DMS153 (cell line): ENCODE measurements around the gene COL6A1.
A peak's percentile ranks its signal among the peaks of the same experiment; 100 is the strongest.
"Not testable (repeated sequence)": the region's sequence is repeated elsewhere in the genome, so short reads cannot be mapped to it uniquely, and the experiment has no call there.

ENCODE experiments used
- DNase-seq: peaks from one replicate; lab custom pipeline; 2025; lab: John Stamatoyannopoulos, UW

COL6A1 gene

GRCh38 chr21:46028573-46029091 lies 47.1 kb downstream of the COL6A1 start:
- no peak for DNase-seq

GRCh38 chr21:46029186-46029924 lies 47.8 kb downstream of the COL6A1 start:
- no peak for DNase-seq

GRCh38 chr21:46031484-46031883 lies 49.9 kb downstream of the COL6A1 start:
- no peak for DNase-seq

DNA sequence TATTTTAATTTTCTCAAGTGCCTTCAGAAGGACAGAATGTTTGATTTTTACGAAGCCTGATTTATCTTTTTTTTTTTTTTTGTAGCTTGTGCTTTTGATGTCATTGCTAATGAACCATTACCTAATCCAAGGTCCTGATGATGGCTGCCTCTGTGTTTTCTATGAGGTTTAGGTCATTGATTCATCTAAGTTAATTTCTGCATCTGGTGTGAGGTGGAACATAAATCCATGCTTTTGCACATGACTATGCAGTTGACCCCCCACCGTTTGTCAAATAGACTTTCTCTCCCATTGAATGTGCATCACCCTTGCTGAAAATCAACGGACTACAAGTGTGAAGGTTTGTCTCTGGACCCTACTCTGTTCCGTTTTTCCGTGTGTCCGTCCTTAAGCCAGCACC lies 50.5 kb downstream of the COL6A1 start:
- no peak for DNase-seq

GRCh38 chr21:46033410-46034400 lies 52.1 kb downstream of the COL6A1 start:
- DNase-seq: no peak

GRCh38 chr21:46035809-46036695 lies 54.5 kb downstream of the COL6A1 start:
- no peak for DNase-seq

DNA sequence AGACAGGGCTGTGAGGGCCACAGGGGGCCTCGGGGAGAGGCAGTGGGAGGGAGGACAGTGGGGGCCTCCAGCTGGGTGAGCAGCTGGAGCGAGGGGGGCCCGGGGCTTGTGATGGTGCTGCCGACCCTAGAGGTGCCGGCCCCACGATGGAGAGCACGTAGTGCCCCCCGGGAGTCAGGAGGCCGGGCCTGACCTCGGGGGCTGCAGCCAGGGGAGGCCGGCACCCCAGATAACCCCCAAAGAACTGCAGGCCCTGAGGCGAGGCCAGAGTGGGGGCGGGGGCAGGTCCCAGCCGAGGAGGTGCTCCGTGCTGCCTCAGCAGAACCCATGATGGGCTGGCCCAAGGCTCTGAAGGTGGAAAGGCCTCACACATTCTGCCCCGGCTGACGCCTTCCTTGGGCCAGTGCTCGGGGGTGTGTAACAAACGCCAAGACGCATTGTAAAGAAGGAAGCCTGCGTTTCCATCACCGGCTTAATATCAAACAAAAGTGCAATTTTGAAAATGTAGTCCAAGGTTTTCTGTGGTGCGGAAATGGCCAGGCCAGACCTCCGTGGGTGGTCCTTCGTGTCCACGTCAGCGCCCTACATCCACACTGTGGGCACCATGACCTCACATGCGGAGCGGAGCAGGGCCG lies 55.2 kb downstream of the COL6A1 start:
- no peak for DNase-seq

GRCh38 chr21:46037331-46038325 lies 56.1 kb downstream of the COL6A1 start:
- no peak for DNase-seq

- no peak for DNase-seq
These were observed 56.8 kb downstream of the COL6A1 start for GRCh38 chr21:46038341-46038829.

- no peak for DNase-seq
These were observed 57.4 kb downstream of the COL6A1 start for GRCh38 chr21:46038871-46039397.

DNA sequence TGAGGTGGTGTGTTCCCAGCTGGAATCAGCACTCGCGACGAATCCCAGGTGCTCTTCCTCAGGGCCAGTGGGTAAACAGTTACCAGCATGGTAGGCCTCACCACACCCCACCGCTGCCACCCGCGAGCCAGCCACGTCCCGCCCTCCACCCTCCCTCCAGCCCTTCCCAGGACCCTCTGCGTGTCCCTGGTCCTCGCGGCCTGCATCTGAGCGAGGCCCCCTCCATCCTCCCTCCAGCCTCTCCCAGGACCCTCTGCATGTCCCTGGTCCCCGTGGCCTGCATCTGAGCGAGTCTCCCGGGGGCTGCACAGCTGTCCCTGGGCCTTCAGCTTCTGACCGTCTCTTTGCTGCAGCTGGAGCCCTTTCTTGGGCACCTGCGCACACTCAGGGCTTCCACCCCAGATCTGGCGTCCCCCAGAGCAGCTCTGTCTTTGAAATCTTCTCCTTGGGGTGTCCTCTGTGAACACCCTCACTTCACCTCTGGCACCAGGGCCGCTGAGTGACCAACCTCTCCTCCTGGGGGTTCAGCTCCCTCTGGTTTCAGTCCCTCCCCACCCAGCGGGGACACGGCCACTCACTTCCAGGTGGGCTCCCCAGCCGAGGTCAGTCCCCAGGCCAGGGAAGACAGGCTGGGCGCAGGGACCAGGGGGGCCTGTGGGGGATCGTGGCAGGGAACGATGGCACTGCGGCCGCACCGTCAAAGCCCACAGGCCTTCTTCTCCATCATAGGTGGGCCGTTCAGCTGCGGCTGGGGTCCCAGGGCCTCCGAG lies 58.5 kb downstream of the COL6A1 start:
- no peak for DNase-seq

GRCh38 chr21:46040707-46041106 lies 59.1 kb downstream of the COL6A1 start:
- DNase-seq: no peak

DNA sequence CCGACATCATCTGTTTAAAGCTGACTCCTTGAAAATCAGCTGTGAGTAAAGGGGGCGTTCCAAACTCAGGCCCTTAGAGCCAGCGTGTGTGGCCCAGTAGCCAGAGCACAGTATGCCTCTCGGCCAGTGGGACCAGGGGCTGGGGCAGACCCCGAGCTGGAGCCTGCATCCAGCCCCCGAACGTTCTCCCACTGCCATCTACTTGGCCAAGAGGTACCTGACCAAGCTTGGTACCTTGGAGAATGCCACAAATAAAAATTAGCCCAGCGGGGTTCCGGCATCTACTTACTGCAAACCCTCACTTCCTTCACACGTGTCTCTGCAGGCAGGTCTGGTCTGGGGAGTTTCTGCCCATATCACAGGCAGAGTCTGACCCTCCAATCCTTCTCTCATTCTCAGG lies 59.6 kb downstream of the COL6A1 start:
- DNase-seq: no peak

GRCh38 chr21:46045154-46045553 lies 63.6 kb downstream of the COL6A1 start:
- DNase-seq: no peak

- DNase-seq: no peak
These were observed 64.9 kb downstream of the COL6A1 start for GRCh38 chr21:46046471-46046870.

DNA sequence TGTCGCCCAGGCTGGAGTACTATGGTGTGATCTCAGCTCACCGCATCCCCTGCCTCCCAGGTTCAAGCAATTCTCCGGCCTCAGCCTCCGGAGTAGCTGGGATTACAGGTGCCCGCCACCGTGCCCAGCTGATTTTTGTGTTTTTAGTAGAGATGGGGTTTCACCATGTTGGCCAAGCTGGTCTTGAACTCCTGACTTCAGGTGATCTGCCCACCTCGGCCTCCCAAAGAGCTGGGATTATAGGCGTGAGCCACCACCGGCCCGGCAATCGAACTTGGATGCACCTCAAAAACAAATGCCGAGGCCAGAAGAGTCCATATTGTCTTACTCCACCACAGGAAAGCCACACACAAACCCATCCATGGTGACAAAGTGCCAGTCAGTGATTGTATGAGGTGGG lies 65.3 kb downstream of the COL6A1 start:
- DNase-seq: not testable (repeated sequence)

- peak; percentile 22 for DNase-seq
These were observed 67.6 kb downstream of the COL6A1 start for GRCh38 chr21:46048926-46049889.
